Fibroblast of villous mesenchyme (primary cell): ENCODE results near the gene CXCL10. TPM values are rescaled to one million over a fixed set of nuclear protein-coding genes. Genes with fewer than 3 reads are reported as not detected.
A peak's percentile ranks its signal among the peaks of the same experiment; 100 is the strongest.

Source experiments
- DNase-seq: peaks from one replicate; pipeline ENCODE4 v3.0.0-alpha.2; 2010; ENCODE audit warnings: low read depth
- H3K4me3 ChIP-seq: 2 replicates; pipeline ENCODE4 v1.5.1; 2011; ENCODE audit warnings: low read depth, mild to moderate bottlenecking, low read length
- CTCF ChIP-seq: IDR thresholded peaks from 2 replicates; pipeline ENCODE4 v1.5.1; 2012; ENCODE audit warnings: low read depth, mild to moderate bottlenecking, low read length; ENCODE audit not compliant: insufficient read depth
- total RNA-seq: library from RNA; depleted of rRNA; stranded (reverse); fragments of >200 nt; gene quantifications from 2 replicates; pipeline ENCODE4 v1.2.3, GENCODE V29; 2012

The CXCL10 gene
- total RNA-seq, 1 donor = 0.86 TPM

GRCh38 chr4:76036855-76037254 is 13.6 kb upstream of the CXCL10 start:
- no peak for DNase-seq
- H3K4me3 ChIP-seq = no peak overlapping the region
- TF ChIP-seq CTCF = no peak

- no peak for DNase-seq
- no peak for TF ChIP-seq CTCF
Observed at GRCh38 chr4:76035799-76036380, 12.6 kb upstream of the CXCL10 start, which contains the start of gene CXCL11. TSS of gene CXCL11 (minus strand) at chr4:76036070. CDS start at chr4:76035987, 83 bp downstream.

DNA sequence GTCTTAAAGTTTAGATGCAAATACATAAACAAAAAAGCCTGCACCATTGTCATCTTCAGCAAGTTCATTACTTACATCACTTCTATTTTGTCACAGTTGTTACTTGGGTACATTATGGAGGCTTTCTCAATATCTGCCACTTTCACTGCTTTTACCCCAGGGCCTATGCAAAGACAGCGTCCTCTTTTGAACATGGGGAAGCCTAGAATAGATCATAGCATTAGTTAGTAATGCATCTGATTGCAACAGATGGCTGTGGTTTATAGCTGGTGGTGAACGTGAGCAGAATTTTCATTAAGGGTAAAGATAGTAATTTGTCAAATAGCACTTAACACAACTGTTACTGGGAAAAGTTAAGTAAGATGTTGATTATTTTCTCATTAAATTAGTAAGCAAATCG is 11.8 kb upstream of the CXCL10 start:
- TF ChIP-seq CTCF = no peak
- no peak for DNase-seq
- no peak overlapping the region for H3K4me3 ChIP-seq

More at GRCh38 chr4:76035799-76036380, 12.6 kb upstream of the CXCL10 start, which contains the start of gene CXCL11:
- no peak within 1 kb of the TSS for H3K4me3 ChIP-seq

- no peak for TF ChIP-seq CTCF
- no peak overlapping the region for H3K4me3 ChIP-seq
- DNase-seq = no peak
Observed at GRCh38 chr4:76029300-76029699, 6.0 kb upstream of the CXCL10 start.

GRCh38 chr4:76028350-76028765 is 5.1 kb upstream of the CXCL10 start:
- H3K4me3 ChIP-seq = peak overlapping the region; percentile 27
- DNase-seq = peak; percentile 21
- no peak for TF ChIP-seq CTCF

- DNase-seq = no peak
- H3K4me3 ChIP-seq = no peak overlapping the region
- TF ChIP-seq CTCF = no peak
Observed at GRCh38 chr4:76024065-76024464, 768 bp upstream of the CXCL10 start.

GRCh38 chr4:76022677-76023076 is 620 bp downstream of the CXCL10 start:
- DNase-seq = no peak
- no peak overlapping the region for H3K4me3 ChIP-seq
- TF ChIP-seq CTCF = no peak
